Neural crest cell (in vitro differentiated cells): ENCODE data around the gene MTA3. TPM values are rescaled to one million over a fixed set of nuclear protein-coding genes. Genes with fewer than 3 reads are reported as not detected.

Experiments used
- DNase-seq: peaks from one replicate; pipeline ENCODE4 v3.0.0; 2021; ENCODE audit warnings: low read depth, mixed read lengths, low spot score
- H3K27ac Mint-ChIP-seq: one replicate; pipeline ENCODE4 v1.8.0; 2021; ENCODE audit warnings: mild to moderate bottlenecking, mixed read lengths; ENCODE audit not compliant: unreplicated experiment
- H3K27me3 Mint-ChIP-seq: 2 replicates; pipeline ENCODE4 v1.8.0; 2021; ENCODE audit warnings: low read depth, mild to moderate bottlenecking, mixed read lengths
- H3K36me3 Mint-ChIP-seq: 2 replicates; pipeline ENCODE4 v1.8.0; 2021; ENCODE audit warnings: low read depth, mild to moderate bottlenecking, mixed read lengths
- H3K4me1 Mint-ChIP-seq: 2 replicates; pipeline ENCODE4 v1.8.0; 2021; ENCODE audit warnings: mixed read lengths
- H3K4me3 Mint-ChIP-seq: one replicate; pipeline ENCODE4 v1.8.0; 2021; ENCODE audit warnings: mild to moderate bottlenecking, mixed read lengths
- H3K9me3 Mint-ChIP-seq: 2 replicates; pipeline ENCODE4 v1.8.0; 2021; ENCODE audit warnings: mixed read lengths
- CTCF ChIP-seq: fragments of 200-600 bp; sonication (generic); conservative IDR thresholded peaks from 2 replicates; pipeline ENCODE4 v1.5.0; 2021; ENCODE audit warnings: antibody characterized with exemption, mild to moderate bottlenecking
- total RNA-seq: library from RNA; stranded (reverse); gene quantifications from 2 replicates; pipeline ENCODE4 v1.2.1, GENCODE V29; 2021

The MTA3 gene
- total RNA-seq, 1 donor from 2014 or later = 62.3 TPM

- no peaks in the 10 kb centered on the region for H3K4me1 Mint-ChIP-seq
- no peak overlapping the region for H3K27ac Mint-ChIP-seq
- DNase-seq = no peak
- H3K27me3 Mint-ChIP-seq = no peaks in the 10 kb centered on the region
- TF ChIP-seq CTCF = no peak
- H3K4me3 Mint-ChIP-seq = no peak overlapping the region
- H3K36me3 Mint-ChIP-seq = peaks cover 16% of the 10 kb centered on the region
- H3K9me3 Mint-ChIP-seq = no peaks in the 10 kb centered on the region
Observed at GRCh38 chr2:42587526-42588117, 19.2 kb downstream of the MTA3 start.

- H3K4me3 Mint-ChIP-seq = no peak overlapping the region
- H3K4me1 Mint-ChIP-seq = no peaks in the 10 kb centered on the region
- no peaks in the 10 kb centered on the region for H3K9me3 Mint-ChIP-seq
- no peak overlapping the region for H3K27ac Mint-ChIP-seq
- H3K27me3 Mint-ChIP-seq = no peaks in the 10 kb centered on the region
- peaks cover 16% of the 10 kb centered on the region for H3K36me3 Mint-ChIP-seq
- TF ChIP-seq CTCF = no peak
- DNase-seq = no peak
Observed at GRCh38 chr2:42588121-42588520, 19.7 kb downstream of the MTA3 start.

- Mint-ChIP-seq H3K27me3 (no peaks in the 10 kb centered on the region), H3K4me3 (no peak overlapping the region), H3K36me3 (peaks cover 16% of the 10 kb centered on the region), H3K9me3 (no peaks in the 10 kb centered on the region), H3K27ac (no peak overlapping the region), H3K4me1 (no peaks in the 10 kb centered on the region)
- no peak for DNase-seq
- TF ChIP-seq CTCF = no peak
Observed at GRCh38 chr2:42590176-42590575, 21.7 kb downstream of the MTA3 start.

GRCh38 chr2:42593282-42593681 lies 24.9 kb downstream of the MTA3 start:
- Mint-ChIP-seq H3K9me3 (no peaks in the 10 kb centered on the region), H3K36me3 (peaks cover 11% of the 10 kb centered on the region), H3K4me1 (no peaks in the 10 kb centered on the region), H3K27ac (no peak overlapping the region), H3K4me3 (no peak overlapping the region), H3K27me3 (no peaks in the 10 kb centered on the region)
- TF ChIP-seq CTCF = no peak
- DNase-seq = no peak

GRCh38 chr2:42598656-42599055 lies 30.2 kb downstream of the MTA3 start:
- Mint-ChIP-seq H3K9me3 (no peaks in the 10 kb centered on the region), H3K27ac (peak overlapping the region; percentile 35), H3K4me1 (peaks cover 4% of the 10 kb centered on the region), H3K36me3 (peaks cover 3% of the 10 kb centered on the region), H3K4me3 (no peak overlapping the region), H3K27me3 (no peaks in the 10 kb centered on the region)
- no peak for DNase-seq
- TF ChIP-seq CTCF = no peak
